Stimulated activated CD8-positive, alpha-beta memory T cell treated with anti-CD3 and anti-CD28 coated beads, Interleukin-12 subunit alpha, Interleukin-12 subunit beta, amount 100 ng/mL, for 1 hour (primary cell): Measurements from ENCODE around the gene ART5.
"Not testable (repeated sequence)": the region's sequence is repeated elsewhere in the genome, so short reads cannot be mapped to it uniquely, and the experiment has no call there.

Experiments used
- DNase-seq: peaks from one replicate; pipeline ENCODE4 v3.0.0-alpha.2; 2020; ENCODE audit warnings: low read depth

ART5 gene

GRCh38 chr11:3622521-3622920 lies 19.3 kb downstream of the ART5 start:
- no peak for DNase-seq

GRCh38 chr11:3617990-3618389 lies 23.8 kb downstream of the ART5 start:
- DNase-seq, result no peak

GRCh38 chr11:3616721-3617460 lies 24.9 kb downstream of the ART5 start:
- DNase-seq, result no peak

GRCh38 chr11:3615998-3616397 lies 25.8 kb downstream of the ART5 start:
- no peak for DNase-seq

GRCh38 chr11:3614742-3615171 lies 27.0 kb downstream of the ART5 start:
- no peak for DNase-seq

- DNase-seq, result no peak
Measured at GRCh38 chr11:3613998-3614741, 27.6 kb downstream of the ART5 start.

GRCh38 chr11:3611976-3612678 lies 29.7 kb downstream of the ART5 start:
- no peak for DNase-seq

- DNase-seq, result no peak
Measured at GRCh38 chr11:3610846-3611245, 30.9 kb downstream of the ART5 start.

GRCh38 chr11:3609416-3610265 lies 32.2 kb downstream of the ART5 start:
- DNase-seq, result no peak

- no peak for DNase-seq
Measured at GRCh38 chr11:3605771-3606203, 36.0 kb downstream of the ART5 start.

GRCh38 chr11:3605283-3605662 lies 36.5 kb downstream of the ART5 start:
- no peak for DNase-seq

- DNase-seq, result no peak
Measured at GRCh38 chr11:3604167-3604566, 37.6 kb downstream of the ART5 start.

GRCh38 chr11:3600201-3600600 lies 41.6 kb downstream of the ART5 start:
- DNase-seq, result not testable (repeated sequence)

GRCh38 chr11:3597743-3598142 lies 44.0 kb downstream of the ART5 start:
- not testable (repeated sequence) for DNase-seq

- DNase-seq, result not testable (repeated sequence)
Measured at GRCh38 chr11:3591326-3591725, 50.5 kb downstream of the ART5 start.

- DNase-seq, result not testable (repeated sequence)
Measured at GRCh38 chr11:3590193-3590592, 51.6 kb downstream of the ART5 start.

- DNase-seq, result not testable (repeated sequence)
Measured at GRCh38 chr11:3588776-3589175, 53.0 kb downstream of the ART5 start.
